Uterus (tissue), 2 donors: ENCODE measurements around the gene GOLGA7B.

Source experiments
- CTCF ChIP-seq, 4 experiments: fragments of 200-600 bp in 2 of 4; fragments of 450-650 bp in 2 of 4; sonication (generic) in 2 of 4; IDR thresholded peaks; one replicate each; pipeline ENCODE4 v1.5.1; 2016 to 2019; ENCODE audit warnings: antibody characterized with exemption in 4 of 4, mild to moderate bottlenecking in 2 of 4, moderate library complexity in 1 of 4
- POLR2A ChIP-seq, 2 donors: fragments of 450-650 bp; IDR thresholded peaks; one replicate each; pipeline ENCODE4 v1.6.1; 2016; ENCODE audit warnings: antibody characterized with exemption in 2 of 2, mild to moderate bottlenecking in 1 of 2, moderate library complexity in 1 of 2

- no peak for TF ChIP-seq POLR2A (IDR thresholded peaks at IDR 0.05)
- TF ChIP-seq CTCF (IDR thresholded peaks at IDR 0.05), result no peak
Measured at GRCh38 chr10:97903128-97904017, 53.7 kb downstream of the GOLGA7B start.
